NCI-H1694 treated with DMSO at 0.1 percent for 48 hours (cell line): ENCODE results near the gene EPB41L2.
"Not testable (repeated sequence)": the region's sequence is repeated elsewhere in the genome, so short reads cannot be mapped to it uniquely, and the experiment has no call there.

Experiments
- DNase-seq: peaks from one replicate; lab custom pipeline; 2025; lab: John Stamatoyannopoulos, UW

EPB41L2 gene

DNA sequence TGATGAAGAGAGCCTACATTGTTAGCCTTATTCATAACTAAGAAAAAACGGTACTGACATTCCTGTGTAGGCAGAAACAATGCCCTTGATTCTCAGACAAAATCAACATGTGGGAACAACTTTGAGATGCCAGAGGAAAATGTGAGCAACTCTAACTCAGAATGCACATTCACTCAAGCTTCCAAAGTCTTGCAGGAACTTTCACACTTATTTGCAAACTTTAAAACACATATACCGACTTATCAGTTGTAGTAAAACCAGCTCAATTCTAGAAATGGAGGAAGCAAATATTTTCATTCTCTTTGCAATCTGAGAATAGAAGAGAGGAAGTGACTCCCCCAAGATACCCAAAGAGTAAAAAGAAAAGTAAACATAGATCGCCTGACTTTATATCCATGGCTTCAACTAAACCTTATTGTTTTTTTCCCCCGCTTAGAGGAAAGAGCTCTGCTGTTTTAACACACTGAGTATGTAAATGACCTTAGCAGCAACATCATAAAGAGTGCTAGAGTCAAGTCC, 117.6 kb downstream of the EPB41L2 start:
- DNase-seq: no peak

DNA sequence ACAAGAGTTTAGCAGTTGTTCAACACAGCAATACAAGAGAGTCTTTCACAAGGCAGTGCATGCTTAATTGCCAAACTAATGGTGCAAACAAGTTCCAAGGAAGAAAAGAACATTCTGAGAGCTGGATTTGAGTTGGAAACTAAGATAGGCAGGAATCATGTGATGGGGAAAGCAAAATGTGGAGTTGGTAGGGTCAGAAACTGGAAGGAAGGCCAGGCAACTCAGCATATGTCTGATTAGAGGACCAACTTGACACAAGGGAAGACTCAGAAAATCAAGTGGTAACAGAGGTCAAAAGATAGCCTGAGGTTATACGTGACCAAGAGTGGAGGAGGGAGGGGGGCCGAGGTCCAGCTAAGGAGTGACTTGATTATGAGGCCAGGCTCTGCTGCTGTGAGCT, 118.6 kb downstream of the EPB41L2 start:
- DNase-seq: no peak

DNA sequence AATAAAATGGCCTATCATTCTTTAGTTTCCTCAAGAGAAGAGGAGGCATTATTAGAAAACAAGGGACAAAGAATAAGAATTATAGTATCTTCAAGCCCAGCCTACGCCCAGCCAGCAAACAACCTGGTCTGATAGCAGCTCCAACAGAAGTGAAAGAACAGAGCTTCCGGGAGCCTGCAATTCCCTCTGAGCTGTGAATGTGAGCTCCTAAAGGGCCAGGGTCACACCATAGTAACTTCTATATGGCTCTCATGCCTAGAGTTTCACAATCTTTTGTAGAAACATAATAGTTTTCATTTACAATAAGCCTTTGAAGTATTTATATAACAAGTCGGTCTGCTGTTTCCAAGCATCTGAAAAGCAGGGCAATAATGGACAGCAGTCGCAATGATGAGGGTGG, 119.3 kb downstream of the EPB41L2 start:
- DNase-seq: no peak

DNA sequence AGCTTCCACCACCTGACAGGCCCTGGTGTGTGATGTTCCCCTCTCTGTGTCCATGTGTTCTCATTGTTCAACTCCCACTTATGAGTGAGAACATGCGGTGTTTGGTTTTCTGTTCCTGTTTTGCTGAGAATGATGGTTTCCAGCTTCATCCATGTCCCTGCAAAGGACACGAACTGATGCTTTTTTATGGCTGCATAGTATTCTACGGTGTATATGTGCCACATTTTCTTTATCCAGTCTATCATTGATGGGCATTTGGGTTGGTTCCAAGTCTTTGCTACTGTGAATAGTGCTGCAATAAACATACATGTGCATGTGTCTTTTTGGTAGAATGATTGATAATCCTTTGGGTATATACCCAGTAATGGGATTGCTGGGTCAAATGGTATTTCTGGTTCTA, 120.3 kb downstream of the EPB41L2 start:
- DNase-seq: not testable (repeated sequence)

DNA sequence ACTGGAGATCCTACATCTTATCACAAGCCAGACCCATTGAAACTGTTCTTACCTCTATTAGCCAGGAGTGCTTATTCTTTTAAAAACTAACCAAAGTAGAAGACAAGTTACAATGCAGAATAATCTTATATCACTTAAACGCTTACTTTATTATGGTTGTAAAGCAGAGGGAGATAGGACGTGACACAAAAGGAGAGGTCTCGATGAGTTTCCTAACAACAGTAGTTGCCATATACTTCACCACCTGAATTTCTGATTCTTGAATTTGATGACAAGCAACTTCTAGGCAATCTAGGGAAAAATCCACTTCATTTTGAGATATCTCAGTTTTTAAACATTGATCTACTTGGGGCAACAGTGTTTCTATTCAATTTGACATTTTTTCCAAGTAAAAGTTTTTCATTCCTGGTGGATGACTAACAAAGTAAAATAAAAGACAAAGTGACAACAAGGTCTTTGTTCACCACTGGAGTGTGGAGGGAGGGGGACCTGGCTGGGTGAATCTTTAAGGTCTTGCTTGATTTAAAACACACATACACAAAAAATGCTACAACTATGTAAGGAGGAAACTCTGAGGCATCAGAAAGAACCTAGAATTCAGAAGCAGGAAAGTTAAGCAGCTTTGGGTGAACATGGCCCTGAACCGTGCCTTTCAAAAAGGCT, 125.0 kb downstream of the EPB41L2 start:
- no peak for DNase-seq

DNA sequence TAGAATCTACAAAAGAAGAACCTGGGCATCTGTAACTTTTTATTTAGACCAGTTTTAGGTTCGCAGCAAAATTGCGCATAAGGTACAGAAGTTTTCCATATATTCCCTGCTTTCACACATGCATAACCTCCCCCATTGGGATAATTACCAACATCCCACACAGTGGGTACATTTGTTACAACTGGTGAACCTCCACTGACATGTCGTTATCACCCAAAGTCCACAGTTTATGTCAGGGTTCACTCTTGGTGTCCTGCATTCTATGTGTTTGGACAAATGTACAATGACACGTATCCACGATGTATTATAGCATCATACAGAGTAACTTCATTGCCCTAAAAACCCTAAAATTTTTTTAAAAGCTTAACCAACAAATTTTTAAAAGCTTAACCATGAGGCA, 126.1 kb downstream of the EPB41L2 start:
- no peak for DNase-seq

DNA sequence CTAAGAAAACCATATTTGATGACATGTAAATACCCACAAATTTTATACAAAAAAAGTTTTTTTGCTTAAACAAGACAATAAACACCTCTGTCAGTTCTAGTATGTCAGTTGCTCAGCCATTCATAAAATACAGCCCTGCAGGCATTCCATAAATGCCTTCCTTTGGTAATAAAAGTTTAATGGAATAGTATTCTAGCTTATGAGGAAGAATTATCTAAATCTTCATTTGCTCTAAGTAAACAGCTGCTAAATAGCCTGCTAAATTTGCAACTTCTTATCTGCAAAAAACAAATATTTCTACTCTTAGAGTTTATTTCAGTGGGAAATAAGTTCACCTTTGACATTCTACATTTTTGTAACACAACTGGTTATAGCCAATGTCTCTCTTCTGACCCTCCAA, 127.1 kb downstream of the EPB41L2 start:
- no peak for DNase-seq

DNA sequence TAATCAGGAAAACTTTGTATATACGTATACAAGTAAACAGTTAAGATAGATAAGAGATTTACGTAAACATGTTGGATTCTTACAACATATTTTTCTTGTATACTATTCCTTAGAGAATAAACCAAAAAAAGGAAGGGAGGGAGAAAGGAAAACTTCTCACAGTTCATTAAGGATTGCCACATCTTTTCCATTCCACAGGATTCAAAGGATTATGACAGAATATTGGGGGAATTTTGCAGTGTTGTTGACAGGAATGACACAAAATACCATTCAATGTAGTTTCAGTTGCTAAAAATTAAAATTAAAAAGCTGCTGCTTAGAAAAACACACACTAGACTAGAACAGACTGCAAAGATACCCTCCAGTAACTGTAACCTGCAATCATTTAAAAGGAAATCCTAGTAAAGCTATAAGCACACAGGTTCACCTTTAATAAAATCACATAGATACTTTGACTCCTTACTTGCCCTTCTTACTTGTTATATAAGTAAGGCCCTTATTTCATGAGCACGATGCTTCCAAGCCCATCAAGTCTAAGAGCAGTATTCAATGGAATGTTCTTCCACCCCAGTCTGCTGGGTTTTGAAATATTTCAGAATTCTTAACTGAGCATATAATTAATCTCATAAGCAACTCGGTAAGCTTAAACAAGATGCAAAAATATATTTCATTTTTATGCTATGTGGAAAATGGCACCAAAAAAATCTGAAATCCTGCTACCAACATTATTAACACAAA, 128.0 kb downstream of the EPB41L2 start:
- no peak for DNase-seq

DNA sequence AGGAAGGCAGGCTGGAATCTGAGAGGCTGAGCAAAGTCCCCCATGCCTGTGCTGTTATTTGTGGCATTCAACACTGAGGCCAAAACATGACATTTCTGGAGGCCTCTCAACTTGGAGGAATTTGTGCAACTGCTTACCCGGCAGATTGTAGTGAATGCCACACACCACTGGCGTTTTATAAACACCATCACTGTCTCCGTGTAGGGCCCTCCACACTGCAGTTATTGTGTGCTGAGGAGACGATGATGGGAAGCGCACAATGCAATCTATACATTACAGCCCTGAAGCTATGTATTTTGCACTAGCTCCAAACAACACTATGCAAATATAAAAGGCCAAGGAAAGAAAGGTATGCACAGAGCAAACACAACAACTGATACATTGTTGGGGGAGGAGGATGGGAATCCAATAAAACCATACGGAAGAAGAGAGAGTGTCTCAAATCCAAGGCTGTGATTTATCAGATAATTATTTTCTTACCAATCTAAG, 129.3 kb downstream of the EPB41L2 start:
- no peak for DNase-seq

DNA sequence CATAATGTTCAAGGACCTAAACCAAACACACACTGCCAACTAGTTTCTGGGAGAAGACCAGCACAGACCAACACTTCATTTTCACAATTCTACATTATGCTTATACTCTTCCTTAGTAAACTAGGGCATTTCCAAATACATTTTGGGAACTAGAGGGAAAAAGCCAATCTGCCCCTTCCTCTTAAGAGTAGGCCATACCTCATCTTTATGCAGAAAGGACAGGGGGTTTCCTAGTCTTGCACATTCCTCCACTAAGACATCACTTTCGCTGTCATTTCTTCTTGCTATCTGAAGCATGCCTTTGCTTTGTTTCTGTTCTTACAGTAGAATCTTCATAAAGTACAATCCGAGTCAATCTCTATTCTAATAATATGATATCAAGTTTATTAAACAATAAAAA, 130.1 kb downstream of the EPB41L2 start:
- no peak for DNase-seq

DNA sequence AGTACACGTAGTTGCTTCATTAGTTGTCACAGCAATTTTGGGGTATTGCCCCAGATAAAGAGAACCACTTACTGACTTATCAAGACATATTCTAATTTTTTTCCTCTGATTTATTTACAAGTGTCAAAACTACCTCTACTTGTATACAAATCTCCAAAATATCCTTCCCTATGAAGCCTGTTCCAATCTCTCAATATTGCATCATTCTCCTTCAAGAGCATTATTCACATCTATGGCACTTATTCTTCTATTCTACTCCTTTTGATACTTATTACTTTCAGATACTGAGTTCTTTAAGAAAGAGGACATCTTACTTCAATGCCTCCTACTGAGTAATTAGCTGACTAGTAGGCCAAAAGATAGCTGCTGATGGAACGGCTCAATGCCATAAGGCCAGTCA, 130.6 kb downstream of the EPB41L2 start:
- no peak for DNase-seq

DNA sequence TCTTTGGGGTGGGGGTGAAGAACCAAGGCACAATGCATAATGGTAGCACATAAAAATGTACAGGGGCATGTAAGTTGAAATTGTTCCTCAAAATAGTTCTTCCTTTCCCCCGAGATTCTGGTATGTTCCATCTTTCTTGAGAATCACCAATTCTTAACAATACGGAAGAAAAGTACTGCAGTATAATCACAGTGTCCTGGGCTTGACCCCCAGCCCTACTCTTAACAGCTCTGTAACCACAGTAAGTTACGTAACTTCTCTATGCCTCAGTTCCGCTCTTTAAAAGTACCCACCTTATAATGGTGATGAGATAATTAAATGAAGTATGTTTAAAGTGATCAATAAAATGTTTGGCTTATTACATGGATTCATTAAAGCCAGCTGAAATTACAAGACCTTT, 131.4 kb downstream of the EPB41L2 start:
- DNase-seq: no peak

DNA sequence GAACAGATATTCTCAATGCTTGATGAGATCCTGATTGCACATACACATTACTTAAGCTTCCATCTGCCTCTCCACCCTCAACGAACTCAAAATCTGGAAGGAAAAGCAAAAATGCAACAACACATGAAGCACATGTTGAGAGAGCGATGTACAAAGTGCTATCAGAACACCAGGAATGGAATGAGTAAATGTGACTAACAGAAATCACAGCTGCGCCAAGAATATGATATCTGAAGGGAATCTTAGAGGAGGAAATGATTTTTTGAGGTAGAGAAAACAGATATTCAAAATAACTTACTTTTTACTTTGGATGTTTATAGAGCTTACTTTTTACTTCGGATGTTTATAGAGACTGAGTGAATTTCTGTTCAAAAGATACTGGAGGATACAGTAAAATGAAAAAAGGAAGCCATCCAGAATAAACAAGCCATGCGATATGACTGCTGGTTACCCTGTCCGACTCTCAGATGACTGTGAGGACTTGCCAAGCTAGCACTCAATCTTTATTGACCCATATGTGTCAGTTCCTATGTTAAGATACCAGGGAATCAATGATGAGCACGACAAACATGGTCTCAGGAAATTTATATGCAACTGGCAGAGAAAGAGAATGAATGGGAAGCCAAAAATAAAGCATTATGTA, 133.9 kb downstream of the EPB41L2 start:
- no peak for DNase-seq

DNA sequence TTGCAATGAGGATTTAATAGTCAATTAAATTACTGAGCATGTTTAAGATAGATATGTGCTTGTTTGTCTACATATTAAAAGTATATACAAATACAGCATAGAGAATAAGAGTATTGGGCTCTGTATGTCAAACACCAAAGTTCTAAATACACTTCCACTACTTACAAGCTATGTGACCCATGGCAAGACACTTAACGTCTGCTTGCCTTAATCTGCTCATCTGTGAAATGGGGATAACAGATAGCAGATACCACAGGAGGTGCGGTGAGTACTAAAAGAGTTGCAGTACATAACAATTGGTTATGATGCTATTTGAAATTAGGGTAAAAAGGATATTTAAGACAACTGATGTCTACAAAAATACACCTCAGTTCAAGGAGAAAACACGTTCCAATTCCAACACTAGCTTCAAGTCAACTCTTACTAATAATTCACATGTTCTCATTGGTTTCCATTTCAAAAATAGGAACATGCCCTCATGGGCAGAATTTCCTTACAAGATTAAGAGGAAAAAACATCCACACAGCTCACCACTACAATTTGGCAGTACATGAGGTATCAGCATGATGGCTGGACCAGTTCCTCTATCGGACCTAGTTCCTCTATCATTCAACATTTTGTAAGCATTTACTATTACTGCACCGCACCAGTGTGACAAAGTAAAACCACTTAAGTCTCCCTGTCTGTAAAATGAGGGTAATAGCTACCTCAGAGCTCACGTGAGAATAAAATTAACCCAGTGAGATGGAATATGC, 134.7 kb downstream of the EPB41L2 start:
- no peak for DNase-seq

DNA sequence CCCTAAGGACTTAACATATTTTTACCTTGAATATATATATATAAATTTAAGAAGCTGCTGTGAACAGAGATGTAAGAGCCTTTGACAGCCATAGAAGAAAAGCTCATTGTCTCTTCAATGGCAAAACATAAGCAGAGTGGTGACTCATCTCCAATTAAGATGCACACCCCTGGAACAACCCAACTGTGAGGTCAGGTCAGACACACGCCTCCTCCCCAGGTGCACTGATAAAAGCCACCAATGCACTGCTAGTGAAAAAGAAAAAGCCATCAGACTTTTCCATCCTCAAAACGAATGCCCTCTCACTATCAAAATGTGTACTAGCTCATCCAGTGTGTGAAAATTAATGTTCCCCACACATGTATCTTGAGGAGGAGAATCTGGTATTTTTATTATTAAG, 135.7 kb downstream of the EPB41L2 start:
- no peak for DNase-seq

DNA sequence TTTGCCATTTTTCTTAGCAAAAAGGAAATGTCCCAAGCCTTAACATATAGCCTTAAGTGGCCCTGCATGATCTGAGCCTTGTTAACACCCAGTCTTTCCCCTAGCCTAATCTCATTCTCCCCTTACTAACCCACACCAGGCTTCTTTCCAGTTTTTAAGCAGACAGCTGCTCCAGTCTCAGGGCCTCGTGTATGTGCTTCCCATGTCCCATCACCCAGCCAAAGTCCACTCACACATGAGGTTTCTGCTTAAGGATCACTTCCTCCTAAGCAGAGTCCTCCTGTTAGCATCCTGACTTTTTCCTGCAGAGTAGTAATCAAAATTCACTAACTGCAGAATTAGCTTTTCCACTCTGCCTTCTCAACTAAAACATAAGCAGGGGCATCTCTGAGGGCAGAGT, 139.7 kb downstream of the EPB41L2 start:
- no peak for DNase-seq

DNA sequence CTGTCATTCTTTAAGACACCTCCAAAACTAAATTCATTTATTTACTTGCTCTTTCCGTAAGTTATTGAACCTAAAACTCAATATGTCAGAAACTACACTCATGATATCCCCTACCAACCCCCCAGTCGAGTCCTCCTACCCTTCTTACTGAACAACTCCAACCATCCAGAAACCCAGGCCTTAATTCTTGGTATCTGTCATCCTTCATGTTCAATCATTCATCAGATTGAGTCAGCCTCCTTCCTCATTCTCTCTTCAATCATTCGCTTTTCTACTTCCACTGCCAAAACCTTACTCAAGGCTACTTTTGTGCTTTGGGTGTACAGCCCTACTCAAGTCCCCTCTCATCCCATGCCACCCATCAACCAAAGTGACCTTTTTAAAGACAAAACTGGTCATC, 140.1 kb downstream of the EPB41L2 start:
- DNase-seq: no peak

DNA sequence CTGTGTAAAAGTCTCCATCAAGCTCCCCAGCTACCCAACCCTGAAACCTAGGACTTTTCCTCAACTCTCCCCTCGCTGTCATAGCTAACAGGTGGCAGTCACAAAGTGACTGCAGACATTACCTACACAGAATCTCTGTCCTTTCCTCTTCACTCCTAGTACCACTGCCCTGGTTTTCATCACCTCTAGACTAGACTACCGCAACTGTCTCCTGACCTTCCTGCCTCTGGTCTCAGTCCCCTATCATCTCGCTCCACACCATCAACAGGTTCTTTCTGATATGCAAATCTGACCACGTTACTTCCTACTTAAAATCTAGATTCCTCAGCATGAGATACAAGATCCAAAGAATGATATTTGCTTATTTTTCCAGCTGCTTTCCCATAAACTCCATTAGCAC, 142.1 kb downstream of the EPB41L2 start:
- DNase-seq: no peak

DNA sequence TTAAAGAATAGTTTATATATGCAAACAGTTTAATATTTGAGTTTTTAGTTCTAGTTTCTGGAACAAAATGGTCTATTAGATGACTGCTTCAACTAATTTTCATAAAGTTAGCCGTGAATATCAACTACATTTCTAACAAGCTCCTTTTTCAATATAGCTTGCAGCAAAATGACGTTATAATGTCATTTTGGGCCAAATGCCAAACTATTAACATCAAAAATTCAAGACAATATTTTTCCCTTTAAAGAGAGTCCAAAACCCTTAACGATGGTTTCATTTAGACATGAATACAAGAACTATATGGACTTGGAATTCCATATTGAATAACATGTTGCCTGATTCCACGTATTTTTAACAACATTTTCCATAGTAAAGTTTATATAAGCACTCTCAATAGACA, 144.9 kb downstream of the EPB41L2 start:
- DNase-seq: no peak

DNA sequence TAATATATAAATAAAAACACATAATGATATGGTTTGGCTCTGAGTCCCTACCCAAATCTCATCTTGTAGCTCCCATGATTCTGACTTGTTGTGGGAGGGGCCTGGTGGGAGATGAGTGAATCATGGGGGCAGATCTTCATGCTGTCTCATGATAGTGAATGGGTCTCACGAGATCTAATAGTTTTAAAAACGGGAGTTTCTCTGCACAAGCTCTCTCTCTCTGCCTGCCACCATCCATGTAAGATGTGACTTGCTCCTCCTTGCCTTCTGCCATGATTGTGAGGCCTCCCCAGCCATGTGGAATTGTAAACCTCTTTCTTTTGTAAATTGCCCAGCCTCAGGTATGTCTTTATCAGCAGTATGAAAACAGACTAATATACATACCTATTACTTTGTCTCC, 147.4 kb downstream of the EPB41L2 start:
- DNase-seq: not testable (repeated sequence)

DNA sequence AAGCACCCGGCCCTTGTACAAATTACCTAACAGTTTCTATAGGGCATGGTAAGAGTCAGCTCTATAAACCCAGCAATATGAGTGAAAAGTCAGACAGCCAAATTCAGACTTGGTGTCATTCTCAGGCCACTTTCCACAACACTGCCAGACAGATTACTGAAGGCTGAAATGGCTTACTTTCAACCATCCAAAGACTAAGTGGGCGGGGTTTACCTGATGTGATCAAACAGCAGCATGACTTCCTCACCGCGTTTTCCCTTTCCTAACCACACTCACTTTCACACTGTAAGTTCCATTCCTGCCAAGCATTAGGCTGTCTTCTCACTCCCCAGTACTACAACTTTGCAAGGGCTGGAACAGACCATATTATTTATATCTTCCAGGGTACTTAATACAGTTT, 149.9 kb downstream of the EPB41L2 start:
- DNase-seq: no peak

DNA sequence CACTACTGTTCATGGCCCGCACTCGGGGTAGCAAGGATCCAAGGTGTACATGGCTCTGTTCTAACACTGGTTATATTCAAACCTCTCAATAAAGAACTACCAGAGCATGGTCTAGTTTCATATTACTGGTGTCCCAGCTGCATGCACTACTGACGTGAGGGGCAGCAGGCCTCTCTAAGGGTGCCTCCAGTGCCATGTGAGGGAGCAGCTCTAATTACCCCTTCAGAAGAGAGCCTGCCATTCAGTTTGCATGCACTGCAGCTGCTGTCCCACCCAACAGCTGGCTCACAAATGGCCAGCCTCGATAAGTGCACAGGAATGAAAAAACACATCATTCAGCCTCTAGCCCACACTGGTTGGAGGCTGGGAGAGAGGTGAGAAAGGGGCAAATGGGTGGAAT, 150.6 kb downstream of the EPB41L2 start:
- DNase-seq: no peak
